IMR-90 (cell line): ENCODE results near the gene MID1. TPM values are rescaled to one million over a fixed set of nuclear protein-coding genes. Genes with fewer than 3 reads are reported as not detected.
A peak's percentile ranks its signal among the peaks of the same experiment; 100 is the strongest.

Experiments
- ATAC-seq: fragments of 200-7000 bp; cut with Tn5 transposase; 2 replicates; pipeline ENCODE4 v1.9.1; 2020; ENCODE audit warnings: low read depth, mild to moderate bottlenecking, moderate library complexity
- BruUV-seq: library from RNA; stranded (reverse); fragments of 400-500 nt; replicated peaks from 2 replicates; lab custom pipeline; 2021; lab: Mats Ljungman, UMichigan
- CTCF ChIA-PET: fragments of 300-600 bp; formaldehyde crosslinking; extraction: SDS; loops from one replicate; lab custom pipeline; 2021; ENCODE audit warnings: antibody characterized with exemption; lab: Yijun Ruan, JAX
- POLR2A ChIA-PET: fragments of 300-600 bp; sonication (Branson Sonifier 250); formaldehyde crosslinking; loops from one replicate; lab custom pipeline; 2022; ENCODE audit warnings: antibody characterized with exemption; ENCODE audit not compliant: unreplicated experiment; lab: Charles Lee
- DNase-seq: peaks from one replicate; pipeline ENCODE4 v3.0.0; 2013
- H2AFZ ChIP-seq: replicated peaks from 2 replicates; pipeline ENCODE3; 2013; ENCODE audit warnings: low read length, mild to moderate bottlenecking; ENCODE audit not compliant: poor library complexity
- H2AK5ac ChIP-seq: 2 replicates; pipeline ENCODE4 v1.6.1; 2013; ENCODE audit warnings: low read depth, low read length, inconsistent platforms
- H2AK9ac ChIP-seq: replicated peaks from 2 replicates; pipeline ENCODE3; 2013; ENCODE audit warnings: mild to moderate bottlenecking, low read depth, low read length, moderate library complexity; ENCODE audit not compliant: poor library complexity
- H2BK120ac ChIP-seq: 2 replicates; pipeline ENCODE4 v1.6.1; 2013; ENCODE audit warnings: low read depth, low read length, inconsistent platforms
- H2BK15ac ChIP-seq: 3 replicates; pipeline ENCODE4 v1.6.1; 2013; ENCODE audit warnings: low read depth, low read length, inconsistent platforms
- H2BK20ac ChIP-seq: 2 replicates; pipeline ENCODE4 v1.6.1; 2013; ENCODE audit warnings: low read depth, mild to moderate bottlenecking, inconsistent platforms, low read length, moderate library complexity
- H2BK5ac ChIP-seq: 2 replicates; pipeline ENCODE4 v1.6.1; 2013; ENCODE audit warnings: mild to moderate bottlenecking, low read depth, low read length, inconsistent platforms; ENCODE audit not compliant: poor library complexity, severe bottlenecking
- H3K14ac ChIP-seq: replicated peaks from 2 replicates; pipeline ENCODE4 v1.6.1; 2013; ENCODE audit warnings: low read depth, low read length, inconsistent platforms
- H3K18ac ChIP-seq: 2 replicates; pipeline ENCODE4 v1.6.1; 2013; ENCODE audit warnings: low read depth, low read length, control low read depth
- H3K23ac ChIP-seq: 2 replicates; pipeline ENCODE4 v1.6.1; 2013; ENCODE audit warnings: low read depth, low read length, inconsistent platforms
- H3K27ac ChIP-seq: 2 replicates; pipeline ENCODE4 v1.5.1; 2013; ENCODE audit warnings: mild to moderate bottlenecking, control low read depth, low read length; ENCODE audit not compliant: insufficient read depth
- H3K27me3 ChIP-seq: 2 replicates; pipeline ENCODE4 v1.6.1; 2013; ENCODE audit warnings: low read length; ENCODE audit not compliant: control insufficient read depth, insufficient read depth
- H3K36me3 ChIP-seq: 2 replicates; pipeline ENCODE4 v1.6.1; 2013; ENCODE audit warnings: low read length, mixed read lengths; ENCODE audit not compliant: control insufficient read depth, insufficient read depth
- H3K4ac ChIP-seq: 2 replicates; pipeline ENCODE4 v1.6.1; 2013; ENCODE audit warnings: low read depth, low read length, inconsistent platforms
- H3K4me1 ChIP-seq: 2 replicates; pipeline ENCODE4 v1.6.1; 2013; ENCODE audit warnings: low read length, mixed read lengths; ENCODE audit not compliant: control insufficient read depth, insufficient read depth
- H3K4me2 ChIP-seq: 2 replicates; pipeline ENCODE4 v1.6.1; 2013; ENCODE audit warnings: low read depth, mild to moderate bottlenecking, control low read depth, low read length, moderate library complexity
- H3K4me3 ChIP-seq: 2 replicates; pipeline ENCODE4 v1.5.1; 2013; ENCODE audit warnings: low read depth, mild to moderate bottlenecking, control low read depth, low read length, moderate library complexity; ENCODE audit not compliant: insufficient read depth
- H3K56ac ChIP-seq: 2 replicates; pipeline ENCODE4 v1.6.1; 2013; ENCODE audit warnings: low read length, inconsistent platforms; ENCODE audit not compliant: insufficient read depth; ENCODE audit errors: extremely low read depth
- H3K79me1 ChIP-seq, 2 experiments: 2 replicates each; pipeline ENCODE4 v1.6.1; 2013; ENCODE audit warnings: low read length in 2 of 2, inconsistent platforms in 1 of 2, low read depth in 1 of 2
- H3K9ac ChIP-seq: 2 replicates; pipeline ENCODE4 v1.6.1; 2013; ENCODE audit warnings: low read depth, low read length, control low read depth
- H3K9me1 ChIP-seq: 2 replicates; pipeline ENCODE4 v1.6.1; 2013; ENCODE audit warnings: low read length, inconsistent platforms; ENCODE audit not compliant: insufficient read depth
- H3K9me3 ChIP-seq: 2 replicates; pipeline ENCODE4 v1.6.1; 2013; ENCODE audit warnings: low read length; ENCODE audit not compliant: control insufficient read depth, insufficient read depth
- H4K20me1 ChIP-seq: 2 replicates; pipeline ENCODE4 v1.6.1; 2013; ENCODE audit warnings: low read length, inconsistent platforms; ENCODE audit not compliant: insufficient read depth
- H4K5ac ChIP-seq: 2 replicates; pipeline ENCODE4 v1.6.1; 2013; ENCODE audit warnings: mild to moderate bottlenecking, low read depth, low read length, control low read depth
- H4K8ac ChIP-seq, 2 experiments: 2 replicates each; pipeline ENCODE4 v1.6.1; 2013; ENCODE audit warnings: low read depth in 2 of 2, low read length in 2 of 2, control low read depth in 1 of 2, inconsistent platforms in 1 of 2
- H4K91ac ChIP-seq: 2 replicates; pipeline ENCODE4 v1.6.1; 2013; ENCODE audit warnings: low read depth, low read length, inconsistent platforms; ENCODE audit not compliant: insufficient read depth
- BHLHE40 ChIP-seq: fragments of 150-350 bp; IDR thresholded peaks from 2 replicates; pipeline ENCODE4 v1.6.1; 2016; ENCODE audit warnings: mild to moderate bottlenecking, low read depth, low read length
- CEBPB ChIP-seq: IDR thresholded peaks from 2 replicates; pipeline ENCODE4 v1.6.1; 2012; ENCODE audit warnings: low read depth, low read length, improper control_type of control experiment
- CHD1 ChIP-seq: IDR thresholded peaks from 2 replicates; pipeline ENCODE4 v1.6.1; 2012; ENCODE audit warnings: low read depth, low read length, improper control_type of control experiment
- FOS ChIP-seq: fragments of 150-350 bp; IDR thresholded peaks from 2 replicates; pipeline ENCODE4 v1.6.1; 2016; ENCODE audit warnings: low read depth, low read length
- MAFK ChIP-seq: IDR thresholded peaks from 2 replicates; pipeline ENCODE4 v1.6.1; 2012; ENCODE audit warnings: low read depth, low read length, improper control_type of control experiment
- MAZ ChIP-seq: IDR thresholded peaks from 2 replicates; pipeline ENCODE4 v1.6.1; 2012; ENCODE audit warnings: low read depth, mild to moderate bottlenecking, low read length, improper control_type of control experiment, moderate library complexity, borderline replicate concordance
- MXI1 ChIP-seq: IDR thresholded peaks from 2 replicates; pipeline ENCODE4 v1.6.1; 2012; ENCODE audit warnings: low read depth, mild to moderate bottlenecking, low read length, moderate library complexity, borderline replicate concordance
- NFE2L2 ChIP-seq: fragments of 150-350 bp; IDR thresholded peaks from 2 replicates; pipeline ENCODE4 v1.6.1; 2016; ENCODE audit warnings: low read depth, mild to moderate bottlenecking, low read length
- POLR2A ChIP-seq: IDR thresholded peaks from 2 replicates; pipeline ENCODE4 v1.6.1; 2012; ENCODE audit warnings: mild to moderate bottlenecking, low read depth, low read length
- RAD21 ChIP-seq: IDR thresholded peaks from 2 replicates; pipeline ENCODE4 v1.6.1; 2012; ENCODE audit warnings: low read length, improper control_type of control experiment
- RCOR1 ChIP-seq: IDR thresholded peaks from 2 replicates; pipeline ENCODE4 v1.6.1; 2012; ENCODE audit warnings: mild to moderate bottlenecking, low read length, improper control_type of control experiment; ENCODE audit not compliant: insufficient replicate concordance
- RFX5 ChIP-seq: IDR thresholded peaks from 2 replicates; pipeline ENCODE4 v1.8.0; 2012; ENCODE audit warnings: low read depth, mild to moderate bottlenecking, low read length, moderate library complexity
- SMC3 ChIP-seq: fragments of 150-350 bp; IDR thresholded peaks from 2 replicates; pipeline ENCODE4 v1.6.1; 2016; ENCODE audit warnings: low read depth, mild to moderate bottlenecking, antibody characterized with exemption, low read length, moderate library complexity
- WGBS, 2 experiments: methylation state at CpG; one replicate each; pipeline versions ENCODE4 v1.1.5 to v1.1.7; 2013; ENCODE audit warnings: missing lambda C conversion rate in 2 of 2; ENCODE audit not compliant: insufficient read length in 1 of 2; ENCODE audit errors: extremely low coverage in 2 of 2; 5-methylcytosine and 5-hydroxymethylcytosine counted together
- dilution Hi-C: fragments of 300-500 bp; cut with HindIII; formaldehyde crosslinking; loops from one replicate; pipeline ENCODE4 v1.14.3; 2018; ENCODE audit warnings: low sequenced_read_pairs; ENCODE audit not compliant: unreplicated experiment
- in situ Hi-C: fragments of 300-500 bp; cut with MboI; formaldehyde crosslinking; loops from 3 replicates; pipeline ENCODE4 v1.14.3; 2019; ENCODE audit warnings: low sequenced_read_pairs, inconsistent platforms, mixed read lengths
- intact Hi-C: fragments of 100-400 bp; cut with micrococcal nuclease; formaldehyde crosslinking; loops from 2 replicates; pipeline ENCODE4 v1.10.0; 2022
- polyA plus RNA-seq, 3 experiments: library from polyadenylated mRNA; depleted of rRNA; stranded (reverse); fragments of >200 nt; gene quantifications; 2 replicates each; pipeline ENCODE4 v1.2.3, GENCODE V29; 2012; ENCODE audit warnings: low replicate concordance in 1 of 3
- total RNA-seq: library from RNA; depleted of rRNA; stranded (reverse); fragments of >200 nt; gene quantifications from 2 replicates; pipeline ENCODE4 v1.2.3, GENCODE V29; 2012
- TF ChIP-seq, protein P1 (sequence below): fragments of 150-350 bp; IDR thresholded peaks from 2 replicates; pipeline ENCODE4 v1.6.1; 2017; ENCODE audit warnings: mild to moderate bottlenecking, antibody characterized with exemption, low read length, low read depth
- TF ChIP-seq, protein P2 (sequence below): fragments of 150-350 bp; IDR thresholded peaks from 2 replicates; pipeline ENCODE4 v1.6.1; 2016; ENCODE audit warnings: low read depth, mild to moderate bottlenecking, low read length, moderate library complexity, borderline replicate concordance
- TF ChIP-seq, protein P3 (sequence below): conservative IDR thresholded peaks from 2 replicates; pipeline ENCODE4 v1.5.1; 2012; ENCODE audit warnings: mild to moderate bottlenecking, low read depth, low read length, improper control_type of control experiment

The MID1 gene
- total and polyA plus RNA-seq, 2 of the 4 experiments (the other 2 are of a cell fraction): 37.2 to 106 TPM

DNA sequence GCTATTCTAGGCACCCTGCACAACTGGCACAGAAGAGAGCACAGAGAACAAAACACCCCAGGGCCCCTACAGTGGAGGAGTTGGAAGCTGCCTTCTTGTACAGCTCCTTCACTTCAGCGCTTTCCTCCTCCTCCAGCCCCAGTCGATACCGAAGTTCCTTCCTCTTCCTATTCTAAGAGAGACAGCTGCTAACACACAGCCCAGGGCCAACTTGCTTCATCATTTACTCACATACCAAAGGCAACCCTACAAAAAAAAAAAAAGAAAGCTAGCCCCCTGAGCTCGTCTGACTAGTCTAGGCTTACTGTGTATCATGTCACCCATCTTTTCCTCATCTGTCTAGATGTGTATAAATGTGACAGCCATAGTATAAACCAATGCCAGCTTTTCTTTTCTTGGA, 64.5 kb downstream of the MID1 start:
- peak overlapping the region in 1 of 2 experiments; percentile 21; a peak in 1 of 4 replicates for H4K8ac ChIP-seq
- H2AK5ac ChIP-seq: no peak overlapping the region
- peaks cover 6% of the 10 kb centered on the region for H3K4me1 ChIP-seq
- H3K4me3 ChIP-seq: no peak overlapping the region
- H3K4me2 ChIP-seq: no peak overlapping the region
- DNase-seq: no peak
- no CpG with 5 or more reads among the region's 4 CpGs for WGBS, 2 experiments
- H4K20me1 ChIP-seq: no peaks in the 10 kb centered on the region
- H3K56ac ChIP-seq: no peak overlapping the region
- H4K5ac ChIP-seq: no peak overlapping the region
- no peak overlapping the region for H2BK15ac ChIP-seq
- H3K79me1 ChIP-seq: peaks cover 11 to 31% of the 10 kb centered on the region in 2 experiments; a peak in 3 of 4 replicates
- no peak overlapping the region for H3K4ac ChIP-seq
- H3K18ac ChIP-seq: 0 out of 2 replicates have a peak overlapping the region, but pooled peaks have one; percentile 5
- H3K9me1 ChIP-seq: no peaks in the 10 kb centered on the region
- H3K9me3 ChIP-seq: no peaks in the 10 kb centered on the region
- no peaks in the 10 kb centered on the region for H3K27me3 ChIP-seq
- H2BK20ac ChIP-seq: no peak overlapping the region; the same call in 1 of the 2 replicates
- H2BK120ac ChIP-seq: no peak overlapping the region
- TF ChIP-seq CEBPB (no peak), SMC3 (no peak), RFX5 (no peak), MXI1 (no peak), NFE2L2 (no peak), CHD1 (no peak), MAZ (no peak), RCOR1 (no peak), FOS (no peak), POLR2A (no peak), RAD21 (no peak), MAFK (no peak), BHLHE40 (no peak)
- TF ChIP-seq, protein P1, sequence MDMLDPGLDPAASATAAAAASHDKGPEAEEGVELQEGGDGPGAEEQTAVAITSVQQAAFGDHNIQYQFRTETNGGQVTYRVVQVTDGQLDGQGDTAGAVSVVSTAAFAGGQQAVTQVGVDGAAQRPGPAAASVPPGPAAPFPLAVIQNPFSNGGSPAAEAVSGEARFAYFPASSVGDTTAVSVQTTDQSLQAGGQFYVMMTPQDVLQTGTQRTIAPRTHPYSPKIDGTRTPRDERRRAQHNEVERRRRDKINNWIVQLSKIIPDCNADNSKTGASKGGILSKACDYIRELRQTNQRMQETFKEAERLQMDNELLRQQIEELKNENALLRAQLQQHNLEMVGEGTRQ: no peak
- TF ChIP-seq, protein P2, sequence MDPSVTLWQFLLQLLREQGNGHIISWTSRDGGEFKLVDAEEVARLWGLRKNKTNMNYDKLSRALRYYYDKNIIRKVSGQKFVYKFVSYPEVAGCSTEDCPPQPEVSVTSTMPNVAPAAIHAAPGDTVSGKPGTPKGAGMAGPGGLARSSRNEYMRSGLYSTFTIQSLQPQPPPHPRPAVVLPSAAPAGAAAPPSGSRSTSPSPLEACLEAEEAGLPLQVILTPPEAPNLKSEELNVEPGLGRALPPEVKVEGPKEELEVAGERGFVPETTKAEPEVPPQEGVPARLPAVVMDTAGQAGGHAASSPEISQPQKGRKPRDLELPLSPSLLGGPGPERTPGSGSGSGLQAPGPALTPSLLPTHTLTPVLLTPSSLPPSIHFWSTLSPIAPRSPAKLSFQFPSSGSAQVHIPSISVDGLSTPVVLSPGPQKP: no peak
- TF ChIP-seq, protein P3, sequence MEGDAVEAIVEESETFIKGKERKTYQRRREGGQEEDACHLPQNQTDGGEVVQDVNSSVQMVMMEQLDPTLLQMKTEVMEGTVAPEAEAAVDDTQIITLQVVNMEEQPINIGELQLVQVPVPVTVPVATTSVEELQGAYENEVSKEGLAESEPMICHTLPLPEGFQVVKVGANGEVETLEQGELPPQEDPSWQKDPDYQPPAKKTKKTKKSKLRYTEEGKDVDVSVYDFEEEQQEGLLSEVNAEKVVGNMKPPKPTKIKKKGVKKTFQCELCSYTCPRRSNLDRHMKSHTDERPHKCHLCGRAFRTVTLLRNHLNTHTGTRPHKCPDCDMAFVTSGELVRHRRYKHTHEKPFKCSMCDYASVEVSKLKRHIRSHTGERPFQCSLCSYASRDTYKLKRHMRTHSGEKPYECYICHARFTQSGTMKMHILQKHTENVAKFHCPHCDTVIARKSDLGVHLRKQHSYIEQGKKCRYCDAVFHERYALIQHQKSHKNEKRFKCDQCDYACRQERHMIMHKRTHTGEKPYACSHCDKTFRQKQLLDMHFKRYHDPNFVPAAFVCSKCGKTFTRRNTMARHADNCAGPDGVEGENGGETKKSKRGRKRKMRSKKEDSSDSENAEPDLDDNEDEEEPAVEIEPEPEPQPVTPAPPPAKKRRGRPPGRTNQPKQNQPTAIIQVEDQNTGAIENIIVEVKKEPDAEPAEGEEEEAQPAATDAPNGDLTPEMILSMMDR: no peak
- CTCF ChIA-PET: no interaction called here
- intact Hi-C loops (no loop called here), dilution Hi-C loops (no loop called here), in situ Hi-C loops (no loop called here)
- no peak overlapping the region for H2AFZ ChIP-seq
- POLR2A ChIA-PET: no interaction called here
- H3K27ac ChIP-seq: no peak overlapping the region; the same call in 1 of the 2 replicates
- H3K9ac ChIP-seq: no peak overlapping the region
- BruUV-seq: no TSS peak
- no peak overlapping the region; the same call in 1 of the 2 replicates for H3K14ac ChIP-seq
- ATAC-seq: no peak
- H4K91ac ChIP-seq: no peak overlapping the region
- peaks cover 3% of the 10 kb centered on the region; the same call in 1 of the 2 replicates for H3K36me3 ChIP-seq
- no peak overlapping the region for H2BK5ac ChIP-seq
- no peak overlapping the region for H2AK9ac ChIP-seq
- H3K23ac ChIP-seq: no peak overlapping the region
